Naive thymus-derived CD4-positive, alpha-beta T cell (primary cell): ENCODE results near the gene MMGT1. TPM values are rescaled to one million over a fixed set of nuclear protein-coding genes. Genes with fewer than 3 reads are reported as not detected.

ENCODE experiments used
- ATAC-seq: fragments of 150-1000 bp; cut with Tn5 transposase; 2 replicates; pipeline ENCODE4 v1.10.0; 2021; ENCODE audit warnings: mild to moderate bottlenecking, moderate library complexity
- CTCF ChIA-PET: fragments of 350-600 bp; sonication (Branson Sonifier 250); formaldehyde crosslinking; loops from one replicate; lab custom pipeline; 2021; ENCODE audit warnings: antibody characterized with exemption; lab: Charles Lee
- POLR2A ChIA-PET: fragments of 350-600 bp; sonication (Branson Sonifier 250); formaldehyde crosslinking; loops from one replicate; lab custom pipeline; 2021; ENCODE audit warnings: antibody characterized with exemption, inconsistent platforms; lab: Charles Lee
- DNase-seq, 9 donors: peaks; one replicate each; pipeline versions ENCODE4 v3.0.0 to v3.0.0-alpha.2; 2020 to 2022; ENCODE audit warnings: mixed read lengths in 1 of 9
- H3K27ac ChIP-seq: one replicate; pipeline ENCODE4 v1.7.0; 2013; ENCODE audit warnings: mild to moderate bottlenecking, low read depth, low read length, moderate library complexity
- H3K27me3 ChIP-seq, 2 donors: one replicate each; pipeline ENCODE4 v1.7.0; 2013; ENCODE audit warnings: low read length in 2 of 2, mild to moderate bottlenecking in 2 of 2, moderate library complexity in 2 of 2; ENCODE audit not compliant: control insufficient read depth in 2 of 2, insufficient read depth in 2 of 2
- H3K36me3 ChIP-seq, 3 experiments: 1 replicate in 2 of 3; 2 replicates in 1 of 3; pipeline ENCODE4 v1.7.0; 2013; ENCODE audit warnings: low read length in 3 of 3, mild to moderate bottlenecking in 3 of 3, moderate library complexity in 1 of 3; ENCODE audit not compliant: insufficient read depth in 3 of 3, control insufficient read depth in 2 of 3
- H3K4me1 ChIP-seq, 2 donors: one replicate each; pipeline ENCODE4 v1.7.0; 2013; ENCODE audit warnings: low read length in 2 of 2, mild to moderate bottlenecking in 2 of 2, moderate library complexity in 1 of 2; ENCODE audit not compliant: control insufficient read depth in 2 of 2, insufficient read depth in 2 of 2
- H3K4me3 ChIP-seq: 2 replicates; pipeline ENCODE4 v1.7.0; 2013; ENCODE audit warnings: mild to moderate bottlenecking, low read length
- H3K9me3 ChIP-seq, 3 experiments: 1 replicate in 2 of 3; 2 replicates in 1 of 3; pipeline ENCODE4 v1.7.0; 2013; ENCODE audit warnings: low read length in 3 of 3; ENCODE audit not compliant: control insufficient read depth in 2 of 3
- H3K27ac Mint-ChIP-seq, 9 donors: one replicate each; pipeline ENCODE4 v1.8.0; 2020 to 2022; ENCODE audit warnings: mixed read lengths in 9 of 9, mild to moderate bottlenecking in 8 of 9, moderate library complexity in 5 of 9, inconsistent platforms in 2 of 9
- H3K27me3 Mint-ChIP-seq, 5 donors: one replicate each; pipeline ENCODE4 v1.8.0; 2021 to 2022; ENCODE audit warnings: mixed read lengths in 5 of 5, mild to moderate bottlenecking in 1 of 5
- H3K36me3 Mint-ChIP-seq, 5 donors: one replicate each; pipeline ENCODE4 v1.8.0; 2020 to 2022; ENCODE audit warnings: mixed read lengths in 5 of 5, mild to moderate bottlenecking in 3 of 5, inconsistent platforms in 1 of 5
- H3K4me1 Mint-ChIP-seq, 7 donors: one replicate each; pipeline ENCODE4 v1.8.0; 2020 to 2022; ENCODE audit warnings: mixed read lengths in 7 of 7, mild to moderate bottlenecking in 3 of 7, inconsistent platforms in 1 of 7
- H3K4me3 Mint-ChIP-seq, 10 donors: one replicate each; pipeline ENCODE4 v1.8.0; 2020 to 2022; ENCODE audit warnings: mild to moderate bottlenecking in 10 of 10, mixed read lengths in 10 of 10, moderate library complexity in 6 of 10, inconsistent platforms in 2 of 10
- H3K9me3 Mint-ChIP-seq, 11 donors: one replicate each; pipeline ENCODE4 v1.8.0; 2020 to 2022; ENCODE audit warnings: mixed read lengths in 11 of 11, mild to moderate bottlenecking in 4 of 11, inconsistent platforms in 1 of 11, moderate library complexity in 1 of 11
- intact Hi-C, 2 donors: fragments of 100-400 bp; cut with micrococcal nuclease; formaldehyde crosslinking; loops; one replicate each; pipeline ENCODE4 v1.15.1; 2023
- polyA plus RNA-seq, 2 donors: library from polyadenylated mRNA; unstranded; fragments of 300-500 nt; fragmentation: Illumina TruSeq; gene quantifications; one replicate each; pipeline ENCODE4 v1.2.3, GENCODE V29; 2021
- total RNA-seq, 6 experiments: library from RNA in 5 of 6; stranded (reverse) in 5 of 6; gene quantifications; 1 replicate in 5 of 6; 2 replicates in 1 of 6; pipeline ENCODE4 v1.2.3 and lab custom pipeline; 2021 to 2026

Gene MMGT1
- total and polyA plus RNA-seq, 7 experiments from 2014 or later: 5.7 to 28.4 (median 23.4) TPM

DNA sequence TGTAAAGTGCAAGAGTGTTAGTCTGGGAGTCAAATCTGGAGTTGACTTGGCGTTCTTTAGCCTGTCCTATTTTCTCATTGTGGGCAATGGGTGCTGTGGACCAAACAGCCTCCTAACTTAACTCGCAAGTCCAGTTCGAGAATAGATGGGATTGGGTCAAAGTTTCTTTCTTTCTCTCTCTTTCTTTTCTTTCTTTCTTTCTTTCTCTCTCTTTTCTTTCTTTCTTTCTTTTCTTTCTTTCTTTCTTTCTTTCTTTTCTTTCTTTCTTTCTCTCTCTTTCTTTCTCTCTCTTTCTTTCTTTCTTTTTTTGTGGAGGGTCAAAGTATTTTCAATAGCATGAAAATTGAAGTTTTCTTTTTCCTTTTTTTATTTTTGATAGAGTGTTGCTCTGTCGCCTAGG, 14.5 kb upstream of the MMGT1 start:
- peaks cover 0 to 2% (median 0%) of the 10 kb centered on the region in 11 donors for H3K9me3 Mint-ChIP-seq

DNA sequence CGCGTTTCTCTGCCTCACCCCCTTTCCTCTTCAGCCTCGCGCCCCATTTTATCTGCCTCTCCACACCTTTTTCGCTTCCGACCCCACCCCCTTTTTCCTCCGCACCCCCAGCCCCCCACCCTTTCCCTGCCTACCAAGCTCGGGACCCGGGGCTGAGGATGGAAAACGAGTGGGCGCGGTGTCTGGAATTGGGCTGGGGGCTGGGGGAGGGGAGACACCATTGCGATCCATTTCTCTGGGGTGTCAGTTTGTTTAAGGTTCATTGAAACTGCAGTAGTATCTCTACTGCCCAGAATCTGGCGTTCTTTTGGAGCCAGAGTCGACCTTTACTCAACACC, 12.2 kb upstream of the MMGT1 start:
- Histone ChIP-seq H3K36me3 (no peaks in the 10 kb centered on the region), H3K4me3 (peak overlapping the region; percentile 73), H3K27me3 (no peaks in the 10 kb centered on the region), H3K27ac (peak overlapping the region; percentile 76), H3K4me1 (peaks cover 20 to 23% of the 10 kb centered on the region in 2 donors), H3K9me3 (no peaks in the 10 kb centered on the region)
- Mint-ChIP-seq H3K27me3 (no peaks in the 10 kb centered on the region), H3K27ac (peak overlapping the region; percentile 80 to 97 (median 88)), H3K36me3 (peaks cover 0 to 6% (median 0%) of the 10 kb centered on the region in 5 donors), H3K9me3 (peaks cover 0 to 2% (median 0%) of the 10 kb centered on the region in 11 donors), H3K4me1 (peaks cover 38 to 77% (median 58%) of the 10 kb centered on the region in 7 donors), H3K4me3 (peak overlapping the region; percentile 79 to 95 (median 91))
- CTCF ChIA-PET: no interaction called here
- no peak for DNase-seq
- intact Hi-C loops: loop anchor here (1.0 to 10.0 kb wide), 5 partner anchors 12 to 1521 kb away; partner anchors contain the start of genes FHL1 (in 2 of the 2), HTATSF1 (in 2 of the 2), HPRT1 (in 1 of the 2) and INTS6L (in 1 of the 2)
- POLR2A ChIA-PET: interaction anchor here (2.6 kb wide), 1 partner anchor 11 kb away, joined by 19 read pairs; the partner anchor contains the start of gene MMGT1
- no peak for ATAC-seq

More for the DNA sequence above, 14.5 kb upstream of the MMGT1 start:
- Histone ChIP-seq H3K4me3 (no peak overlapping the region), H3K27ac (no peak overlapping the region), H3K36me3 (no peaks in the 10 kb centered on the region), H3K27me3 (no peaks in the 10 kb centered on the region), H3K9me3 (no peaks in the 10 kb centered on the region), H3K4me1 (peaks cover 11 to 14% of the 10 kb centered on the region in 2 donors)
- intact Hi-C loops: loop anchor here (5.0 to 10.0 kb wide), 3 partner anchors 159 to 1523 kb away; partner anchors contain the start of genes FHL1 (in 2 of the 2), HTATSF1 (in 2 of the 2) and HPRT1 (in 1 of the 2)
- peaks cover 0 to 14% (median 6%) of the 10 kb centered on the region in 5 donors for H3K36me3 Mint-ChIP-seq
- peak overlapping the region in 4 of 9 donors; percentile 12 to 78 (median 40) for H3K27ac Mint-ChIP-seq
- ChIA-PET POLR2A (interaction anchor here (0.6 to 1.9 kb wide), 3 partner anchors 11 to 232 kb away, joined by 3 to 5 read pairs (median 3); partner anchors contain the start of gene MMGT1), CTCF (interaction anchor here (0.6 kb wide), 1 partner anchor 848 kb away, joined by 4 read pairs; no protein-coding TSS in a partner anchor)
- peak overlapping the region in 3 of 10 donors; percentile 4 to 64 (median 61) for H3K4me3 Mint-ChIP-seq
- H3K27me3 Mint-ChIP-seq: no peaks in the 10 kb centered on the region
- no peak for DNase-seq
- peaks cover 31 to 72% (median 49%) of the 10 kb centered on the region in 7 donors for H3K4me1 Mint-ChIP-seq
- ATAC-seq: no peak

DNA sequence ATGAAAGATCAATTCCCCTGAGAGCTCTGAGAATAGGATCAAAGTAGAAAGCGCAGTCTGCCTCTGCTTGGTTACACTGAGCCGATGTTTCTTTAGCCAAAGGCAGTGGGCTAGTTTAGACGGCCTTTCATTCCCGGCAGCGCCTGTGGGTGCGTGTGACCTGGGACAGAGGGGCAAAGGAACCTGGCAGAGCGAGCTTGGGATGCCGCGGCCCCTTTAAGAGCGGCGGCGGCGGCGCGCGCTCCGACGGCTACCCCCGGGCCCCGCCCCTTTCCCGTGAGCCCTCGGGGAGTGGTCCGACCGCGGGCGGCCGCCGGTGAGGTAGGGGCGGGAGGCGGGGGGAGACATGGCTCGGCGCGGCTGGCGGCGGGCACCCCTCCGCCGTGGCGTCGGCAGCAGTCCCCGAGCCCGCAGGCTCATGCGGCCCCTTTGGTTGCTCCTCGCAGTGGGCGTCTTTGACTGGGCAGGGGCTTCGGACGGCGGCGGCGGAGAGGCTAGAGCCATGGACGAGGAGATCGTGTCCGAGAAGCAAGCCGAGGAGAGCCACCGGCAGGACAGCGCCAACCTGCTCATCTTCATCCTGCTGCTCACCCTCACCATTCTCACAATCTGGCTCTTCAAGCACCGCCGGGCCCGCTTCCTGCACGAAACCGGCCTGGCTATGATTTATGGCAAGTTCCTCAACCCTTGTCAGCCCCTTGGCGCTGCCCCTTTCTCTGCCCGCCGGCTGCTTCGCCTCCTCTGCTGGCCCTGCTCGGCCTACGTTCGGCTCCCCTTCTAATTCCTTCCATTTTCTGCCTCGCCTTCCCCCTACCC, 11.6 kb upstream of the MMGT1 start, which contains the start of gene SLC9A6:
TSS of gene SLC9A6 (plus strand) at position 279 of the 816 bp plus-strand sequence. CDS start at position 503, 224 bp downstream.
- Mint-ChIP-seq H3K27me3 (no peaks in the 10 kb centered on the region), H3K4me3 (peak within 1 kb of the TSS; percentile 79 to 95 (median 92)), H3K36me3 (peaks cover 0 to 6% (median 0%) of the 10 kb centered on the region in 5 donors), H3K27ac (peak within 1 kb of the TSS; percentile 80 to 99 (median 93)), H3K4me1 (peaks cover 40 to 78% (median 61%) of the 10 kb centered on the region in 7 donors), H3K9me3 (peaks cover 0 to under 1% (median 0%) of the 10 kb centered on the region in 11 donors)
- DNase-seq: peak; percentile 26 to 75 (median 52)
- Histone ChIP-seq H3K27me3 (no peaks in the 10 kb centered on the region), H3K4me3 (peak within 1 kb of the TSS; percentile 73), H3K27ac (peak within 1 kb of the TSS; percentile 76), H3K4me1 (peaks cover 20 to 23% of the 10 kb centered on the region in 2 donors), H3K9me3 (no peaks in the 10 kb centered on the region), H3K36me3 (no peaks in the 10 kb centered on the region)
- ChIA-PET POLR2A (interaction anchor here (0.6 to 2.6 kb wide), 2 partner anchors 11 to 387 kb away, joined by 3 to 19 read pairs; partner anchors contain the start of gene MMGT1), CTCF (no interaction called here)
- intact Hi-C loops: loop anchor here (1.0 to 10.0 kb wide), 5 partner anchors 11 to 1521 kb away; partner anchors contain the start of genes FHL1 (in 2 of the 2), HTATSF1 (in 2 of the 2), HPRT1 (in 1 of the 2) and INTS6L (in 1 of the 2)
- ATAC-seq: peak; percentile 96

DNA sequence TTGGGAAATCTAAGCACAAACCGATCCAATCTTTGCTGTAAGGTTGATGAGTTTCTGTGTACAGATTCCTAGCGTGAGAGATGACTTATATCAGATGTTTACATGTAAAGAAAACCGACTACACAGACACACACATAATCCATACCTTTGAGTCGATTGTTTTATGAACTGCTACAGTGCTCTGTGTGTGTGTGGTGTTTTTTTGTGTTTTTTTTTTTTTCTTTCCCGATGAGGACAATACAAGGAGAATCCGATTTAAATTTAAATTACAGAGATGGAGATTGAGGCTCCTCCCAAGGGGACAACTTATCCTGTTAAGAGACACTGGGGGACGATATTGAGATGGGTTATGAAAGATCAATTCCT, 11.0 kb upstream of the MMGT1 start:
- peak overlapping the region; percentile 79 to 95 (median 90) for H3K4me3 Mint-ChIP-seq
- Histone ChIP-seq H3K4me3 (peak overlapping the region; percentile 73), H3K27me3 (no peaks in the 10 kb centered on the region), H3K9me3 (no peaks in the 10 kb centered on the region), H3K36me3 (no peaks in the 10 kb centered on the region), H3K27ac (peak overlapping the region; percentile 76), H3K4me1 (peaks cover 20 to 23% of the 10 kb centered on the region in 2 donors)
- DNase-seq (no peak), ATAC-seq (no peak)
- H3K27ac Mint-ChIP-seq: peak overlapping the region; percentile 80 to 99 (median 93)
- H3K36me3 Mint-ChIP-seq: peaks cover 0 to 5% (median 0%) of the 10 kb centered on the region in 5 donors
- H3K4me1 Mint-ChIP-seq: peaks cover 40 to 78% (median 61%) of the 10 kb centered on the region in 7 donors
- no peaks in the 10 kb centered on the region for H3K27me3 Mint-ChIP-seq
- ChIA-PET CTCF (interaction anchor here (1.5 kb wide), 1 partner anchor 10 kb away, joined by 4 read pairs; the partner anchor contains the start of gene MMGT1), POLR2A (interaction anchor here (0.6 to 2.6 kb wide), 3 partner anchors 10 to 388 kb away, joined by 3 to 19 read pairs (median 3); partner anchors contain the start of gene MMGT1)
- intact Hi-C loops: loop anchor here (1.0 to 10.0 kb wide), 5 partner anchors 10 to 1520 kb away; partner anchors contain the start of genes FHL1 (in 2 of the 2), HTATSF1 (in 2 of the 2), HPRT1 (in 1 of the 2) and INTS6L (in 1 of the 2)
- H3K9me3 Mint-ChIP-seq: no peaks in the 10 kb centered on the region

DNA sequence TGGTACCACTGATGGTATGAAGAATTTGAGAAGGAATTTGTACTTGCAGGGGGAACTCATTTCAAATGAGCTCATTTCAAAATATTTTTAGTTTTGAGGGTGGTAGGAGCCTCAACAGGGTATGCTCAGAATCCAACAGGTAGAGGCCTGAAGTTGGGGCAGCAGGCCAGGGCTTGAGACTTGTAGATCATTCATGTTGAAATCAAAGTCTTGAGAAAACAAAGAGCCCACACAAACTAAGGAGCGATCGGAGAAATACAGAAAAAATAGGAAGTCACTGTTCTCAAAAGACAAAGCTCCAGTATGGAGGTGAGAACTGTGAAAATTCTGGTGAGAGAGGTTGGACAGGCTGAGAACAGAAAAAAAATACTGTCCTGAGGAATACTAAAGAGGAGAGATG, 10.5 kb upstream of the MMGT1 start:
- Histone ChIP-seq H3K9me3 (no peaks in the 10 kb centered on the region), H3K27ac (peak overlapping the region; percentile 76), H3K36me3 (no peaks in the 10 kb centered on the region), H3K4me1 (peaks cover 20 to 23% of the 10 kb centered on the region in 2 donors), H3K27me3 (no peaks in the 10 kb centered on the region), H3K4me3 (peak overlapping the region; percentile 73)
- H3K4me1 Mint-ChIP-seq: peaks cover 38 to 73% (median 56%) of the 10 kb centered on the region in 7 donors
- ATAC-seq (no peak), DNase-seq (no peak)
- POLR2A ChIA-PET: interaction anchor here (0.7 to 2.6 kb wide), 3 partner anchors 10 to 706 kb away, joined by 3 to 19 read pairs (median 3); partner anchors contain the start of gene MMGT1
- H3K27me3 Mint-ChIP-seq: no peaks in the 10 kb centered on the region
- peak overlapping the region; percentile 79 to 95 (median 90) for H3K4me3 Mint-ChIP-seq
- no peaks in the 10 kb centered on the region for H3K9me3 Mint-ChIP-seq
- peak overlapping the region; percentile 80 to 99 (median 93) for H3K27ac Mint-ChIP-seq
- H3K36me3 Mint-ChIP-seq: peaks cover 0 to 1% (median 0%) of the 10 kb centered on the region in 5 donors
- CTCF ChIA-PET: interaction anchor here (1.5 kb wide), 1 partner anchor 10 kb away, joined by 4 read pairs; the partner anchor contains the start of gene MMGT1
- intact Hi-C loops: loop anchor here in 1 of 2 donors (2.0 to 10.0 kb wide), 2 partner anchors 463 to 1519 kb away; partner anchors contain the start of genes HPRT1 and INTS6L
